Panc1 (cell line): ENCODE data around the gene NSMF. TPM values are rescaled to one million over a fixed set of nuclear protein-coding genes. Genes with fewer than 3 reads are reported as not detected.
A peak's percentile ranks its signal among the peaks of the same experiment; 100 is the strongest.

Experiments
- ATAC-seq: fragments of 200-7000 bp; cut with Tn5 transposase; 2 replicates; pipeline ENCODE4 v1.9.1; 2020; ENCODE audit warnings: mild to moderate bottlenecking, moderate library complexity
- BruUV-seq: library from RNA; stranded (reverse); fragments of 400-500 nt; replicated peaks from 2 replicates; lab custom pipeline; 2021; lab: Mats Ljungman, UMichigan
- CTCF ChIA-PET: fragments of 300-600 bp; sonication (Branson Sonifier 250); formaldehyde crosslinking; loops from one replicate; lab custom pipeline; 2022; ENCODE audit warnings: antibody characterized with exemption; lab: Charles Lee
- POLR2A ChIA-PET: fragments of 300-600 bp; sonication (Branson Sonifier 250); formaldehyde crosslinking; loops from one replicate; lab custom pipeline; 2022; ENCODE audit warnings: antibody characterized with exemption; lab: Charles Lee
- DNase-seq: peaks from one replicate; pipeline ENCODE4 v3.0.0-alpha.2; 2010; ENCODE audit warnings: low read depth, low spot score
- H3K27ac ChIP-seq: 2 replicates; pipeline ENCODE4 v1.5.1; 2011; ENCODE audit warnings: mild to moderate bottlenecking, low read length, inconsistent platforms
- H3K27me3 ChIP-seq: fragments of 200-500 bp; sonication (Bioruptor generic); 2 replicates; pipeline ENCODE4 v1.6.0; 2014; ENCODE audit warnings: low read length, inconsistent platforms; ENCODE audit not compliant: control insufficient read depth, insufficient read depth
- H3K36me3 ChIP-seq: fragments of 200-500 bp; sonication (Bioruptor generic); 2 replicates; pipeline ENCODE4 v1.5.1; 2014; ENCODE audit warnings: inconsistent platforms, mild to moderate bottlenecking, low read length, moderate library complexity; ENCODE audit not compliant: control insufficient read depth, insufficient read depth
- H3K4me1 ChIP-seq: 2 replicates; pipeline ENCODE4 v1.5.1; 2011; ENCODE audit warnings: inconsistent platforms, mild to moderate bottlenecking, low read length, moderate library complexity; ENCODE audit not compliant: control insufficient read depth, insufficient read depth
- H3K4me3 ChIP-seq, 2 experiments: 2 replicates each; pipeline ENCODE4 v1.5.1; 2011 to 2012; ENCODE audit warnings: low read depth in 2 of 2, low read length in 2 of 2, mild to moderate bottlenecking in 2 of 2, inconsistent platforms in 1 of 2, moderate library complexity in 1 of 2
- H3K9me3 ChIP-seq: fragments of 200-500 bp; sonication (Bioruptor generic); 2 replicates; pipeline ENCODE4 v1.5.1; 2014; ENCODE audit warnings: low read depth, mild to moderate bottlenecking, inconsistent platforms, low read length, moderate library complexity; ENCODE audit not compliant: control insufficient read depth, insufficient read depth
- CTCF ChIP-seq: fragments of 450-650 bp; IDR thresholded peaks from 2 replicates; pipeline ENCODE4 v1.5.1; 2017; ENCODE audit warnings: mild to moderate bottlenecking
- POLR2AphosphoS5 ChIP-seq: IDR thresholded peaks from 2 replicates; pipeline ENCODE4 v1.6.1; 2012; ENCODE audit warnings: mild to moderate bottlenecking, low read depth, low read length, moderate library complexity
- REST ChIP-seq, 2 experiments: IDR thresholded peaks; 2 replicates each; pipeline ENCODE4 v1.6.1; 2011 to 2012; ENCODE audit warnings: low read depth in 2 of 2, control low read depth in 1 of 2, low read length in 1 of 2, mild to moderate bottlenecking in 1 of 2, moderate library complexity in 1 of 2; ENCODE audit not compliant: insufficient read depth in 1 of 2
- SIN3A ChIP-seq: IDR thresholded peaks from 2 replicates; pipeline ENCODE4 v1.6.1; 2012; ENCODE audit warnings: low read depth, mild to moderate bottlenecking, low read length, moderate library complexity, borderline replicate concordance; ENCODE audit not compliant: insufficient read depth
- TCF7L2 ChIP-seq: IDR thresholded peaks from 2 replicates; pipeline ENCODE4 v1.6.1; 2011; ENCODE audit warnings: mild to moderate bottlenecking, low read depth, low read length, inconsistent platforms
- in situ Hi-C: cut with HindIII; loops from 2 replicates; pipeline ENCODE4 v1.10.0; 2016; ENCODE audit warnings: low sequenced_read_pairs, low pct_unique_long_range_greater_than_20kb
- intact Hi-C: fragments of 100-400 bp; cut with micrococcal nuclease; formaldehyde crosslinking; loops from one replicate; pipeline ENCODE4 v1.10.0; 2022; ENCODE audit not compliant: unreplicated experiment
- total RNA-seq: library from RNA; stranded (reverse); gene quantifications from one replicate; pipeline ENCODE4 v1.2.1, GENCODE V29; 2021; ENCODE audit not compliant: unreplicated experiment

NSMF gene
- total RNA-seq, 1 experiment from 2014 or later, result 40.0 TPM

- Histone ChIP-seq H3K4me1 (peaks cover 27% of the 10 kb centered on the region), H3K27ac (no peak overlapping the region), H3K4me3 (no peak overlapping the region), H3K27me3 (no peaks in the 10 kb centered on the region), H3K9me3 (no peaks in the 10 kb centered on the region), H3K36me3 (no peaks in the 10 kb centered on the region)
- ChIA-PET POLR2A (no interaction called here), CTCF (no interaction called here)
- BruUV-seq, result no TSS peak
- DNase-seq, result no peak
- no peak for ATAC-seq
- TF ChIP-seq SIN3A, result no peak
- intact Hi-C loops (no loop called here), in situ Hi-C loops (no loop called here)
These were observed 43.7 kb downstream of the NSMF start for GRCh38 chr9:137415451-137415850.

GRCh38 chr9:137412431-137412830 is 46.7 kb downstream of the NSMF start:
- Histone ChIP-seq H3K4me3 (no peak overlapping the region), H3K36me3 (no peaks in the 10 kb centered on the region), H3K27ac (peak overlapping the region; percentile 89), H3K4me1 (peaks cover 45% of the 10 kb centered on the region), H3K9me3 (no peaks in the 10 kb centered on the region), H3K27me3 (no peaks in the 10 kb centered on the region)
- in situ Hi-C loops (no loop called here), intact Hi-C loops (no loop called here)
- ChIA-PET POLR2A (no interaction called here), CTCF (interaction anchor here (1.0 to 1.7 kb wide), 2 partner anchors 10 to 110 kb away, joined by 3 to 4 read pairs; partner anchors contain the start of genes EXD3, NOXA1 and NRARP)
- ATAC-seq (no peak), DNase-seq (no peak)
- no peak for TF ChIP-seq REST (IDR thresholded peaks at IDR 0.05; ENCODE audit: insufficient read depth in 1 of 2, low read depth in 2 of 2, low read length in 1 of 2)
- no peak for TF ChIP-seq SIN3A
- no peak for TF ChIP-seq CTCF
- no peak for TF ChIP-seq TCF7L2
- no peak for TF ChIP-seq POLR2AphosphoS5
- BruUV-seq, result no TSS peak

- BruUV-seq, result no TSS peak
- Histone ChIP-seq H3K9me3 (no peaks in the 10 kb centered on the region), H3K36me3 (no peaks in the 10 kb centered on the region), H3K27ac (peak overlapping the region; percentile 89), H3K4me3 (peak overlapping the region in 1 of 2 experiments; percentile 33; a peak in 2 of 4 replicates), H3K4me1 (peaks cover 47% of the 10 kb centered on the region), H3K27me3 (no peaks in the 10 kb centered on the region)
- peak; percentile 33 for DNase-seq
- ChIA-PET POLR2A (no interaction called here), CTCF (interaction anchor here (1.0 to 1.7 kb wide), 2 partner anchors 11 to 109 kb away, joined by 3 to 4 read pairs; partner anchors contain the start of genes EXD3, NOXA1 and NRARP)
- intact Hi-C loops, result no loop called here
- in situ Hi-C loops, result no loop called here
- ATAC-seq, result peak; percentile 79
- TF ChIP-seq POLR2AphosphoS5 (peak; percentile 46; the same call in 1 of the 2 replicates), SIN3A (no peak), CTCF (no peak)
These were observed 47.3 kb downstream of the NSMF start for GRCh38 chr9:137411645-137412380.
